ENCODE data around the gene ALK. TPM values are rescaled to one million over a fixed set of nuclear protein-coding genes. Genes with fewer than 3 reads are reported as not detected.

Gene ALK
- polyA plus RNA-seq, 1 experiment = not detected

DNA sequence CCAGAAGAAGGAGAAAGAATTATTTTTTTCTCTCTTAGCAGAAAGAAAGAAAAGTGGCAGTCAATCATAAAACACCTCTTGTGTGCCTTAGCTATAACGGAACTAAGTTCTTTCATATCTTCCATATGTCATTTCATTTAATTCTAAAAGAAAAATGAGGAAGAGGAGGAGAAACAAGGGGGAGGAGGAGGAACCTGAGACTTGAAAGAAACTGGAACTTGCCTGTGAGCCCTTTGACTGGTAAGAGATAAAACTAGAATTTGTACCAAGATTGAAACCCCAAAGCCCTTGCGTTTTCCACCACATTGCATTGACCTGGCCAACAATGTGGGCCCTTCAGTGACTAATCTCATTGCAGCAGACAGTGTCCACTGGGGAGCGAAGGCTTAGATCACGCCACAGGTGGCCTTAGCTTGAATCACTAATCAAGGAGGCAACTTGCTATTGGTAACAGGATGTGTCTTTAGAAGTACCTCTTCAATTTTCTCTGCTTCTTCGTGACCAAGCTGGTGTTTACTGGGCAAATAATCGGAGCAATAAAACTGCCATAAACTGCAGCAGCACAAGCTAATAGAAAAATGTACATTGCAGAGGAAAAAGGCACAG is 498.2 kb downstream of the ALK start:
- no peak overlapping the region for H3K4me3 ChIP-seq (ENCODE audit: low read depth, low read length)
- H3K27ac ChIP-seq (ENCODE audit: low read depth, low read length) = no peak overlapping the region
- no peaks in the 10 kb centered on the region for H3K27me3 ChIP-seq (ENCODE audit: control insufficient read depth, insufficient read depth, low read length)
- DNase-seq (ENCODE audit: low read depth, low spot score) = no peak
- TF ChIP-seq, protein P1, sequence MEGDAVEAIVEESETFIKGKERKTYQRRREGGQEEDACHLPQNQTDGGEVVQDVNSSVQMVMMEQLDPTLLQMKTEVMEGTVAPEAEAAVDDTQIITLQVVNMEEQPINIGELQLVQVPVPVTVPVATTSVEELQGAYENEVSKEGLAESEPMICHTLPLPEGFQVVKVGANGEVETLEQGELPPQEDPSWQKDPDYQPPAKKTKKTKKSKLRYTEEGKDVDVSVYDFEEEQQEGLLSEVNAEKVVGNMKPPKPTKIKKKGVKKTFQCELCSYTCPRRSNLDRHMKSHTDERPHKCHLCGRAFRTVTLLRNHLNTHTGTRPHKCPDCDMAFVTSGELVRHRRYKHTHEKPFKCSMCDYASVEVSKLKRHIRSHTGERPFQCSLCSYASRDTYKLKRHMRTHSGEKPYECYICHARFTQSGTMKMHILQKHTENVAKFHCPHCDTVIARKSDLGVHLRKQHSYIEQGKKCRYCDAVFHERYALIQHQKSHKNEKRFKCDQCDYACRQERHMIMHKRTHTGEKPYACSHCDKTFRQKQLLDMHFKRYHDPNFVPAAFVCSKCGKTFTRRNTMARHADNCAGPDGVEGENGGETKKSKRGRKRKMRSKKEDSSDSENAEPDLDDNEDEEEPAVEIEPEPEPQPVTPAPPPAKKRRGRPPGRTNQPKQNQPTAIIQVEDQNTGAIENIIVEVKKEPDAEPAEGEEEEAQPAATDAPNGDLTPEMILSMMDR (IDR thresholded peaks at IDR 0.05; ENCODE audit: low read depth, low read length) = no peak
- no peaks in the 10 kb centered on the region for H3K9me3 ChIP-seq (ENCODE audit: control insufficient read depth, insufficient read depth, low read length)
- POLR2A ChIA-PET = no interaction called here
- CTCF ChIA-PET = no interaction called here

DNA sequence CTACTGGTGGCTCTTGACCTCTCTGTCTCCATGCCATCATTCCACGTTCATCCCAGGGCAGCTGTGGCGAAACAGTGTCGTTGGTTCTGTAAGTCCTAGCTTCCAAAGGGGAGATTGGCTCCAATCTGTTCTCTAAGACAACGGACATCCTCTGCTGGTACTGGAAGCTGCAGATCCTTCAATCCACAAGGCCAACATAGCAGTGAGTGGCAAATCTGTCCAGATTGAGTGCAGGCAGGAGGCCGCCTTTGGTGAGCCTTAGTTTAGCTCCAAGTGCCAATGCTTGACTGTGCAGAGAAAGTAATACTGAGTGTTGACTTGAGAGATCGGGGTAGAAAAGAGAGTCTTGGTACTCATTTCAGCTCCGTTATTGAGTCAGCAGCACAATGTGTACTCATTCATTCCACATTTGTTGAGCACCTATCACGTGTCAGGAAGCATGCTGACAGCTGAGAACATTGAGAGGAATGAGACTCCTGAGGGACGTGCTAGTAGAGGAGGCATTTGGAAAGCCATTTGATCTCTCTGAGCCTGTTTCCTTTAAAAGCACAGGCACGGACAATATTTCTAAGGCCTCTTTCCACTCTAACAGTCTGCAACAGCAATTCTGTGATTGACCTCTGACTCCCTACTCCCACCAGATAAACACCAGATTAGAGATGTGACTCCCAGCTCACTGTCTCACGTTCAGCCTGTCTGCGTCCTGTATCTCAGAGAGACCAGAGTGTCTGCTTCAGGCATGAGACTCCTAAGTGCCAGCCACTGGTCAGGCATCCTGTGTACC is 500.2 kb downstream of the ALK start:
- H3K27me3 ChIP-seq (ENCODE audit: control insufficient read depth, insufficient read depth, low read length) = no peaks in the 10 kb centered on the region
- TF ChIP-seq, protein P1 (IDR thresholded peaks at IDR 0.05; ENCODE audit: low read depth, low read length) = no peak
- ChIA-PET CTCF (no interaction called here), POLR2A (no interaction called here)
- no peak overlapping the region for H3K4me3 ChIP-seq (ENCODE audit: low read depth, low read length)
- DNase-seq (ENCODE audit: low read depth, low spot score) = no peak
- H3K27ac ChIP-seq (ENCODE audit: low read depth, low read length) = no peak overlapping the region
- H3K9me3 ChIP-seq (ENCODE audit: control insufficient read depth, insufficient read depth, low read length) = no peaks in the 10 kb centered on the region

DNA sequence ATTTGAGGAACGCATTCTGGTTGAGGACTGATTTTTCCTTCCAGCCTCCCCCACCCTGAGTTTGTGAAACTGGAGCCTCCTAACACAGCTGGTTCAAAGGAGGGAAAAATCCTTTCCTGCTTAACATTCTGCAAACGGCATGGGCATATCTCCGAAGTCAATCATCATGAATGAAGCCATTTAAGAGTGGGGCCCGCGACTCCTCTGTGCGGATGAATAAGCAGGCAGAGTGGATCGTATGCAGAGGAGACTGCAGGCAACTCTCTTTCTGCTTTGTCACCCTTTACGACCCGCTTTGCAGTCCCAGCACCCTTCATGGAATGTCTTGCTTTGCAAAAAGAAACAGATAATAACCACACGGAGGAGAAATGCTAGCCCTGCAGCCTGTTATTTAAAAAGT is 500.9 kb downstream of the ALK start:
- Histone ChIP-seq H3K27ac (ENCODE audit: low read depth, low read length) (no peak overlapping the region), H3K9me3 (ENCODE audit: control insufficient read depth, insufficient read depth, low read length) (no peaks in the 10 kb centered on the region), H3K4me3 (ENCODE audit: low read depth, low read length) (no peak overlapping the region), H3K27me3 (ENCODE audit: control insufficient read depth, insufficient read depth, low read length) (no peaks in the 10 kb centered on the region)
- TF ChIP-seq, protein P1 (IDR thresholded peaks at IDR 0.05; ENCODE audit: low read depth, low read length) = no peak
- DNase-seq (ENCODE audit: low read depth, low spot score) = no peak
- POLR2A ChIA-PET = interaction anchor here (0.6 kb wide), 1 partner anchor 161 kb away, joined by 4 read pairs; no protein-coding TSS in a partner anchor
- CTCF ChIA-PET = no interaction called here

DNA sequence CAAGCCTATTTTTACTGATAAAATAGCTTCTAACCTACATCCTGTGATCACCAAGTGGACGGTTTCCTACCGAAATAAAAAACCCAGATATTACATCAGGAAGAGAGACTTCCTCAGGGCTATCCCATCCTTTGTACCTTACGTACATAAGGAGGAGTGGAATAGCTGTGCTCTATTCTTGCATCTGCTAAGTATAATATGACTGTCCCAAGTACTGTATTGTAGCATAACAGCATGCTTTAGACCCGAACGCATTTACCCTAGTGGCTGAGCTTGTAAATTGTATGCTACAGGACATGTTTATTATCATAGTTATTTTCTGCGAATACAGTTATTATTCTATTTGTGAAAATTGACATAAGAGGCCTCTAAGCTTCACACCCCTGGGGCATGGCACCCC is 503.8 kb downstream of the ALK start:
- POLR2A ChIA-PET = no interaction called here
- H3K9me3 ChIP-seq (ENCODE audit: control insufficient read depth, insufficient read depth, low read length) = no peaks in the 10 kb centered on the region
- H3K27me3 ChIP-seq (ENCODE audit: control insufficient read depth, insufficient read depth, low read length) = no peaks in the 10 kb centered on the region
- TF ChIP-seq, protein P1 (IDR thresholded peaks at IDR 0.05; ENCODE audit: low read depth, low read length) = no peak
- no peak overlapping the region for H3K4me3 ChIP-seq (ENCODE audit: low read depth, low read length)
- no peak for DNase-seq (ENCODE audit: low read depth, low spot score)
- H3K27ac ChIP-seq (ENCODE audit: low read depth, low read length) = no peak overlapping the region
- CTCF ChIA-PET = no interaction called here

DNA sequence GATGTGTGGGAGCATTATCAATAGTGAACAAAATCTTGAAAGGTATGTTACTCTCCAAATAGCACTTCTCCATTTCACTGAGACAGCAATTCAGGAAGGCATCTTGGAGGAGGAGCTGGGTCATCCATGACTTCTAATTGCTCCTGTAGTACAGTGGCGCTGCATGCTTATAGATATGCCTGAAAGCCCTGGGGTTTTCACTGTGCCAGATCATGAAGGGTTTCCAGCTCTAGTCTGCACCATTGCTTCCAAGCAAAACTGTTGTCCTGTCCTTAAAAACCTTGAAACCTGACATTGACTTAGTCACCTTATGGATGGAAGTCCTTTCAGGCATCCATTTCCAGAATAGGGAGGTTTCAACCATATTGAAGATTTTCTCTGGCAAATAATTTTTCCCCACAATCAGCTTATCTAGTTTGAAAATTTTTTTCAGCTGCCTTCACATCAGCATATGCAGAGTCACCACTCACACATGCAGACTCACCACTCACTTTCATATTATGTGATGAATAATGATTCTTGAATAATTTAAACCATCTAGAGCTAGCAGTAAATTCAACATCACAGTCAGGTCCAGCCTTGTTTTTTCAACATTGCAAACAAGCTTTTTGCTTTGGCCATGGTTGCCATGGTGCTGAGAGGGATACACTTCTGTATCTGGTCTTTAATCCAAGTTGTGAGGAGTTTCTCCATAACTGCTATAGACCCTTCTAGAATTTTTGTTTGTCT is 509.0 kb downstream of the ALK start:
- H3K27me3 ChIP-seq (ENCODE audit: control insufficient read depth, insufficient read depth, low read length) = peaks cover 1% of the 10 kb centered on the region
- DNase-seq (ENCODE audit: low read depth, low spot score) = no peak

More for the DNA sequence above, 509.0 kb downstream of the ALK start:
- H3K27ac ChIP-seq (ENCODE audit: low read depth, low read length) = no peak overlapping the region
- no peaks in the 10 kb centered on the region for H3K9me3 ChIP-seq (ENCODE audit: control insufficient read depth, insufficient read depth, low read length)
- POLR2A ChIA-PET = no interaction called here
- CTCF ChIA-PET = no interaction called here
- no peak overlapping the region for H3K4me3 ChIP-seq (ENCODE audit: low read depth, low read length)
- TF ChIP-seq, protein P1 (IDR thresholded peaks at IDR 0.05; ENCODE audit: low read depth, low read length) = no peak
